Peyer's patch (tissue), 4 donors: ENCODE results near the gene ZBTB7B.

Experiments used
- POLR2A ChIP-seq, 2 donors: fragments of 450-650 bp; IDR thresholded peaks; one replicate each; pipeline ENCODE4 v1.5.1; 2017; ENCODE audit warnings: antibody characterized with exemption in 2 of 2, mild to moderate bottlenecking in 2 of 2, moderate library complexity in 2 of 2
- TF ChIP-seq, protein P1 (sequence below), 6 experiments: fragments of 450-650 bp in 4 of 6; fragments of 200-600 bp in 2 of 6; sonication (generic) in 1 of 6; IDR thresholded peaks; one replicate each; pipeline ENCODE4 v1.5.1; 2017 to 2019; ENCODE audit warnings: antibody characterized with exemption in 6 of 6, mild to moderate bottlenecking in 3 of 6, moderate library complexity in 1 of 6

DNA sequence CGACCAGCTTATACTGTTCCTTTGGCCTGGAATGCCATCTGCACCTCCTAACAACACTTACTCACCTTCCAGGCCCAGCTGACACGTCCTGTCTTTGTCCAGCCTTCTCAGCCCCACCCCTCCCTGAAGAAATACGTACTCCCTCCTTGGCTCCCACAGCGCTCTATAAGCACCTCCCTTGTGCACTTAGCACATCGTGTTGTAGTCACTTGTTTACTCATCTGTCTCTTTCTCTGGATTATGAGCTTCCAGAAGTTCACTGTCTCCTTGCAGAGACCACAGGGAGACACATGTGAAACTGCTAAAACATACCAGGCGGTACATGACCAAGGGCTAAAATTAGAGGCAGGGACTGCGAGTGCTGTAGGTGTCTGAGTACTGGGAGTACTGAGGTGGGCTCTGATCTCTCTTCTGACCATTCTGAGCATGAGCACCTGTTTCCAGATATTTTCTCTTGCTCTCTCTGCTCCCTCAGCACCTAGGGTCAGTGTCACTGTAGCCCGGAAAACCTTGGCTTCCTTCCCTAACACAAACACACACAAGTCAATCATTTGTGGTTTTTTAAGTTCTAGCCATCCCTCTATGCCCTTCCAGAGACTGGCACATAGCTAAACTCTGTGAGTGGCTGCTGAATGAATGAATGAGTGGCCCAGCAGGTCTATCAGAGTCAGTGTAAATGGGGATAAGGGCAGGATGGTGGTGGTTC lies 36.2 kb downstream of the ZBTB7B start:
- TF ChIP-seq, protein P1, sequence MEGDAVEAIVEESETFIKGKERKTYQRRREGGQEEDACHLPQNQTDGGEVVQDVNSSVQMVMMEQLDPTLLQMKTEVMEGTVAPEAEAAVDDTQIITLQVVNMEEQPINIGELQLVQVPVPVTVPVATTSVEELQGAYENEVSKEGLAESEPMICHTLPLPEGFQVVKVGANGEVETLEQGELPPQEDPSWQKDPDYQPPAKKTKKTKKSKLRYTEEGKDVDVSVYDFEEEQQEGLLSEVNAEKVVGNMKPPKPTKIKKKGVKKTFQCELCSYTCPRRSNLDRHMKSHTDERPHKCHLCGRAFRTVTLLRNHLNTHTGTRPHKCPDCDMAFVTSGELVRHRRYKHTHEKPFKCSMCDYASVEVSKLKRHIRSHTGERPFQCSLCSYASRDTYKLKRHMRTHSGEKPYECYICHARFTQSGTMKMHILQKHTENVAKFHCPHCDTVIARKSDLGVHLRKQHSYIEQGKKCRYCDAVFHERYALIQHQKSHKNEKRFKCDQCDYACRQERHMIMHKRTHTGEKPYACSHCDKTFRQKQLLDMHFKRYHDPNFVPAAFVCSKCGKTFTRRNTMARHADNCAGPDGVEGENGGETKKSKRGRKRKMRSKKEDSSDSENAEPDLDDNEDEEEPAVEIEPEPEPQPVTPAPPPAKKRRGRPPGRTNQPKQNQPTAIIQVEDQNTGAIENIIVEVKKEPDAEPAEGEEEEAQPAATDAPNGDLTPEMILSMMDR (IDR thresholded peaks at IDR 0.05), result peak in 1 of 6 experiments; percentile 4
- peak; percentile 42 to 76 for TF ChIP-seq POLR2A (IDR thresholded peaks at IDR 0.05)
